Tibial nerve (tissue), 4 donors: Measurements from ENCODE around the gene TMSB10.

Experiments used
- CTCF ChIP-seq, 5 experiments: fragments of 200-600 bp in 3 of 5; fragments of 450-650 bp in 2 of 5; sonication (generic) in 3 of 5; IDR thresholded peaks; one replicate each; pipeline ENCODE4 v1.5.1; 2016 to 2019; ENCODE audit warnings: antibody characterized with exemption in 5 of 5, mild to moderate bottlenecking in 3 of 5, moderate library complexity in 2 of 5
- EP300 ChIP-seq, 2 donors: sonication (generic); formaldehyde crosslinking; IDR thresholded peaks; one replicate each; pipeline ENCODE4 v1.6.1; 2017; ENCODE audit warnings: antibody characterized with exemption in 2 of 2, mild to moderate bottlenecking in 1 of 2
- POLR2A ChIP-seq, 2 donors: fragments of 450-650 bp; IDR thresholded peaks; one replicate each; pipeline ENCODE4 v1.6.1; 2017; ENCODE audit warnings: antibody characterized with exemption in 2 of 2, mild to moderate bottlenecking in 2 of 2, moderate library complexity in 2 of 2

GRCh38 chr2:84931384-84931821, 25.9 kb downstream of the TMSB10 start:
- TF ChIP-seq CTCF (IDR thresholded peaks at IDR 0.05), result no peak
- no peak for TF ChIP-seq POLR2A (IDR thresholded peaks at IDR 0.05)
- TF ChIP-seq EP300 (IDR thresholded peaks at IDR 0.05), result no peak
